Fibroblast of pulmonary artery (primary cell): ENCODE measurements around the gene TRNAU1AP.

Experiments
- DNase-seq: peaks from one replicate; pipeline ENCODE4 v3.0.0-alpha.2; 2010; ENCODE audit warnings: low read depth
- H3K4me3 ChIP-seq: replicated peaks from 2 replicates; pipeline ENCODE4 v1.5.1; 2011; ENCODE audit warnings: low read depth, mild to moderate bottlenecking, control low read depth, low read length, moderate library complexity
- TF ChIP-seq, protein P1 (sequence below): IDR thresholded peaks from 2 replicates; pipeline ENCODE4 v1.5.1; 2011; ENCODE audit warnings: mild to moderate bottlenecking, control low read depth, low read length, inconsistent platforms; ENCODE audit errors: missing control alignments

TRNAU1AP gene

DNA sequence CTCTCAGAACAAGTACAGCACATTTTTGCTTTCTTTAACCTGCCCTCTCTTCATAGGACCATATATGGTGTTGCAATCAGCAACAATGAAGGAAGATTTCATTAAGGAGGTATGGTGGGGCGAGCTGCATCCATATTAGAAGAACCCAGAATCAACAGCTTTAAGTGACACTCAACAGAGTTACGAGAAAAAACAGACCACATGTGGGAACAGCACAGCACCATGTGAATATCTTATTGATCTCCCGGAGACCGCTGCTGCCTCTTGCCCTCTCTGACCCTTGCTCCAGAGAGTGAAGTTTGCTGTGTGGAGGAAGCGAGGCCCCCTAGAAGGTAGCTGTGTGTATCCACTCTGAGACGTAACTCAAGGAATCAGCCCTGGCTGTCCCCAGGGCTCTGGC, 52.1 kb downstream of the TRNAU1AP start:
- TF ChIP-seq, protein P1, sequence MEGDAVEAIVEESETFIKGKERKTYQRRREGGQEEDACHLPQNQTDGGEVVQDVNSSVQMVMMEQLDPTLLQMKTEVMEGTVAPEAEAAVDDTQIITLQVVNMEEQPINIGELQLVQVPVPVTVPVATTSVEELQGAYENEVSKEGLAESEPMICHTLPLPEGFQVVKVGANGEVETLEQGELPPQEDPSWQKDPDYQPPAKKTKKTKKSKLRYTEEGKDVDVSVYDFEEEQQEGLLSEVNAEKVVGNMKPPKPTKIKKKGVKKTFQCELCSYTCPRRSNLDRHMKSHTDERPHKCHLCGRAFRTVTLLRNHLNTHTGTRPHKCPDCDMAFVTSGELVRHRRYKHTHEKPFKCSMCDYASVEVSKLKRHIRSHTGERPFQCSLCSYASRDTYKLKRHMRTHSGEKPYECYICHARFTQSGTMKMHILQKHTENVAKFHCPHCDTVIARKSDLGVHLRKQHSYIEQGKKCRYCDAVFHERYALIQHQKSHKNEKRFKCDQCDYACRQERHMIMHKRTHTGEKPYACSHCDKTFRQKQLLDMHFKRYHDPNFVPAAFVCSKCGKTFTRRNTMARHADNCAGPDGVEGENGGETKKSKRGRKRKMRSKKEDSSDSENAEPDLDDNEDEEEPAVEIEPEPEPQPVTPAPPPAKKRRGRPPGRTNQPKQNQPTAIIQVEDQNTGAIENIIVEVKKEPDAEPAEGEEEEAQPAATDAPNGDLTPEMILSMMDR, result no peak
- no peak for DNase-seq
- no peak overlapping the region for H3K4me3 ChIP-seq

DNA sequence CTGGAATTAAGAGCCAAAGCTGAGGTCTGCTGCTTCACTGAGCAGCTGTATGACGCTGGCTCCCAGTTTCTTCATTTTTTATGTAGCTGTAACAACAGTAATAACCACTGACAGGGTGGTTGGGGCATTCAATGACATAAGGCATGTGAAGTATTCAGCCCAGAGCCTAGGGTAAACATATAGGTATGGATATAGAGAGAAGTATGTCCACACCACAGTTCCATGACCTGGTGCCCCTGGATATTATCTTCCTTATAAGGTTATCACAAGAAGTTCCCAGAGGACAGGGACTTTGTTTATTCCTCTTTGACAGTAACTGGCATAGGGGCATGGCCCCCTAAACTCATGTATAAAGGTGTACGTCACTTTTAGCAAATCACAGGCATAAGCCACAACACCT, 53.9 kb downstream of the TRNAU1AP start:
- H3K4me3 ChIP-seq, result no peak overlapping the region
- no peak for DNase-seq
- TF ChIP-seq, protein P1, result no peak

DNA sequence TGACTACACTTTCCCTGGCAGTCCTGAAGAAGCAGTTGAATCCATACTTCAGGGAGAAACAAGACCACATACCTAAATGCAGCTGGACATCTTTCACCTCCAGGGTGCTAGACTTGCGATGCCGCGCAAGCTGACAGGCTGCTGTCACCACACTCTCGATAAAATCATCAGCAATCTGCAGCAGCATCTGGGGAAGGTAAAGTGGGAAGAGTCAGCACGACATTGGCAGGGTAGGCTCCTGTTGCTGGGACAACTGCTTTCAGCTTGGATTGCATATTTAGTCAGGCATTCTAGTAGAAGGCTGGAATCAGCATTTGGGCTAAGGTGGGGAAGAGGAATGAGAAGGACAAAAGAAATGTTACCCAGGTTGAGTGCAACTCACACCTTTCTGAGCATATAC, 60.3 kb downstream of the TRNAU1AP start:
- DNase-seq, result no peak
- no peak overlapping the region for H3K4me3 ChIP-seq
- TF ChIP-seq, protein P1, result no peak
